Stimulated activated CD4-positive, alpha-beta T cell treated with anti-CD3 and anti-CD28 coated beads, Interleukin-1b, Interleukin-23, amount 100 ng/mL, for 4 hours (primary cell): ENCODE data around the gene CAND2.
A peak's percentile ranks its signal among the peaks of the same experiment; 100 is the strongest.

Source experiments
- DNase-seq, 2 donors: peaks; one replicate each; pipeline ENCODE4 v3.0.0-alpha.2; 2020; ENCODE audit warnings: low read depth in 2 of 2

The CAND2 gene

DNA sequence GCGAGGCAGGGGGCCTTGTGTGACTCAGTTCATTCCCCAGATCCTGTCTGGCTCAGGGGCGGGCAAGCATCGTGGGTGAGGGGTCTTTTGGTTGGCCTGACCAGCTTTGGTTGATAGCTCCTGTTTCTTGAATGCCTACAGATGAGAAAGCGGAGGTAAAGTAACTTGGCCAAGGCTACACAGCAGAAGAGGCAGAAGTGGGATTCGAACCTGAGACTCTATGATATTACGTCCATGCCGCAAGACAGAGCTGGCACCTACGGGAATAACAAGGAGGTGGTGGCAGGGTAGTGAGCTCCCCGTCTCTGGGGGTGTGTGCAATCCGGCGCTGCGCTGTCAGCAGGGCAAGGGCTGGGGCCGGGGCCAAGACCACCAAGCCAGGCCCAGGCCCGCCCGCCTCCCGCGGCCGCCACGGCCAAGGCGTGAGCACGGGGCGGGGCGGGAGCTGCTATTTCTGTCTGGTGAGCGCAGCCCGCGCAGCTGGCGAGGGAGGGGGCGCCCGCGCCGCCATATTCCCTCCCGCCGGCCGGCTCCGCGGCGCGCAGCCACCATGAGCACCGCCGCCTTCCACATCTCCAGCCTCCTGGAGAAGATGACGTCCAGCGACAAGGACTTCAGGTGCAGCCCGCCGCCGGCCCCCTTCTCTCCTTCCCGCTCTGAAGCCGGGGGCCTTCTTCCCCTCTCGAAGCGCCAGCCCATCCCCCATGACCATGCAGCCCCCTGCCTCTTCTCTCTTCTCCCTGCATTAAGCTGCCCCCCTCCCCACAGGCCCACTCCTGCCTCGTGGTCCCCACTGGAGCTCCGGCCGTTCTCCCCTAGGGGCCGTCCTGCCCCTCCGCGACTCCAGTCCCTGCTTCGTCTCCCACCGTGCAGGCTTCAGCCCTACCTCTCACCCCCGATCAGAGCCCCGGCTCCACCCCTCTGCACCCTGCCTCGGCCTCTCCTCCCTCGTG is at the start of gene CAND2:
CAND2 (plus strand) TSS at position 510 of the 953 bp plus-strand sequence; CDS start at position 551, 41 bp downstream.
- peak; percentile 15 to 29 for DNase-seq

DNA sequence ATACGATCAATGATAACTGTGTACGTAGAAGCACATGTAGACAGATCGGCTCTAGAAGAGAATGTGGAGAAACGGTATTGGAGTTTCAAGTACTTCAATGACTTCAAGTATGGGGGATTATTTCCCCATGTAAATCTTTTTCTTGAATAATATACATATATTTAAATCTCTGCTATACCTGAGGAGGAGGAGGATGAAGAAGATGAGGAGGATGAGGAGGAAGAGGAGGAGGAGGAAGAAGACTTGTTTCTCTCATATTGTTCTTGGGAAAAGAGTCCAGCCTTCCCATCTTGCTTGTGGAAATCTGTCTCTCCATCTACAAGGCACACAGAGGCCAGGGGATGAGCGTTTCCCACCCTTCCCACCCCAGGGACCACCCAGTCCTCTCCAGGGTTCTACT is 48.0 kb upstream of the CAND2 start:
- no peak for DNase-seq

DNA sequence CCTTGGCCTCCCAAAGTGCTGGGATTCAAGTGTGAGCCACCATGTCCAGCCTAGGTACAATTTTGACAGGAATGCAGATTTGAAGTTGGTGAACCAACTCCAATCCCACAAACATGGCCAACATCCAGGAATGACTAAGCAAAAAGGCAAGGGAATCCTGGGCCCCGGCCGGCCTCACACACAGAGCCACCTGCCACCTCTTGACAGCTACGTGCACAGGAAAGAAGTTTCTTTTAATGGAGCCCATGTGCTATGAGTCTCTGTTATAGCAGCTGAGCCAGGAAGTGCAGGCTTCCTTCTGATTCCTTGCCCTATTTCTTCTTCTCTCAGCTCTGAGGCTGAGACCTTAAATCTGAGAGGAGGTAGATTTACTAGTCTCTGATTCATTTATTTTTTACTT is 46.3 kb upstream of the CAND2 start:
- DNase-seq, result no peak

DNA sequence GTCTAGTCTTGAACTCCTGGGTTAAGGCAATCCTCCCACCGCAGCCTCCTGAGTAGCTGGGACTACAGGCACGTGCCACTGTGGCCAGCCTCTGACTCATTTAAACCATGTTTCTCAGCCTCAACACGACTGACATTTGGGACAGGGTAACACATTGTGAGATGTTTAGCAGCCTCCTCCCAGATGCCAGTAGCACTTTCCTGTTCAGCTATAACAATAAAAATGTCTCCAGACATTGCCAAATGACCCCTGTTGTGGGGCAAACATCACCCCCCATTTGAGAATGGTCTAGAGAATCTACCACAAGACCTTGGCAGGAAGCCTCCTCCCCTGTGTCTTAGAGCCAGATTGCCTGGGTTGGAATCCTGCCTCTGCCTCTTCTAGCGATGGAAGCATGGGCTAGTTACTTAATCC is 45.8 kb upstream of the CAND2 start:
- DNase-seq, result peak in 1 of 2 donors; percentile 12

DNA sequence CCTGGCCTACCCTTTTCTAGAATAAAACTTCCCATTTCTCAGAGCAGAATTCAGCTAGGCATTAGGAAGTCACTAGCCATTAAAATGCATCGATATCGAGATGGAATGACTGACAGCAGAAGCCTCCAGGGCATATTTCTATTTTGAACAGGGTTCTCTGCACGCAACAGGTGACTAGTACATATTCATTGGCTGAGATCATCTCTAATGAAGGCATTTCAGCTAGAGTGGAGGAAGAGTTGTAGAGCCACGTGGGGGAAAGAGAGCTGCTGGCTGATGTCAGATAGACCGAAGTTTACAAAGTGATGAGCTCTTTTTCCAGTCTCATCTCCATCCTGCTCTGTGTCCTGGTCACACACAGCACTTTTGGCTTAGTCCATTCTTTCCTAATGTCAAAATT is 44.9 kb upstream of the CAND2 start:
- no peak for DNase-seq

DNA sequence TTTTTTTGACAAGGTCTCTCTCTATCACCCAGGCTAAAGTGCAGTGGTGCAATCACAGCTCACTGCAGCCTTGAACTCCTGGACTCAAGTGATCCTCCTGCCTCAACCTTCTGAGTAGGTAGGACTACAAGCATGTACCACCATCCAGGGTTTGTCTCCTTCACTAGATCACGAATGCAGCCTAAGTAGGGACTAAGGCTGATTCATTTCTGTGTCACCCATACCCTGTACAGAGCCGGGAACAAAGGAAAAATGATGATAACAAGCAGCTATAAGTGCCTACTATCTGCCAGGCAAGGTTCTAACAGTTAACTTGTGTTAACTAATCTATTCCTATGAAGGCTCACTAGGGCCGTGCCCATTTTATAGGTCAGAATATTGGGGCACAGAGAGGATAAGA is 44.4 kb upstream of the CAND2 start:
- no peak for DNase-seq

DNA sequence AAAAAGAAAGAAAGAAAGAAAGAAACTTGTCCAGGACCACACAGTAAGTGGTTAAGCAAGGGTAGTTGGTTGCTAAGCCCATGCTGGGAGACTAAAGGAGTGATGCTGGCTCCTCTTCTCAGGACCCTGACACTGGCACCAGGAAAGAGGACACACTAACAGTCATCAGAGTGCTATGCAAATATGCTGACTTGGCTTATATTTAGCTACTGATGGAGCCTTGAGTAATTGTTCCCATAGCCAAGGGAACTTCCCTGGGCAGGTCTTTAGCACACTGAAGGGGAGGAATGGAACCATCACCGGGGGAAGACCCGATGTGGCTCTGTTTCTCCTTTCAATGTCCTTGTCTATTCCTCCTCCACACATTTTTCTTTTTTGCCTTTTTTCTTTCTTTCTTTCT is 43.7 kb upstream of the CAND2 start:
- no peak for DNase-seq

DNA sequence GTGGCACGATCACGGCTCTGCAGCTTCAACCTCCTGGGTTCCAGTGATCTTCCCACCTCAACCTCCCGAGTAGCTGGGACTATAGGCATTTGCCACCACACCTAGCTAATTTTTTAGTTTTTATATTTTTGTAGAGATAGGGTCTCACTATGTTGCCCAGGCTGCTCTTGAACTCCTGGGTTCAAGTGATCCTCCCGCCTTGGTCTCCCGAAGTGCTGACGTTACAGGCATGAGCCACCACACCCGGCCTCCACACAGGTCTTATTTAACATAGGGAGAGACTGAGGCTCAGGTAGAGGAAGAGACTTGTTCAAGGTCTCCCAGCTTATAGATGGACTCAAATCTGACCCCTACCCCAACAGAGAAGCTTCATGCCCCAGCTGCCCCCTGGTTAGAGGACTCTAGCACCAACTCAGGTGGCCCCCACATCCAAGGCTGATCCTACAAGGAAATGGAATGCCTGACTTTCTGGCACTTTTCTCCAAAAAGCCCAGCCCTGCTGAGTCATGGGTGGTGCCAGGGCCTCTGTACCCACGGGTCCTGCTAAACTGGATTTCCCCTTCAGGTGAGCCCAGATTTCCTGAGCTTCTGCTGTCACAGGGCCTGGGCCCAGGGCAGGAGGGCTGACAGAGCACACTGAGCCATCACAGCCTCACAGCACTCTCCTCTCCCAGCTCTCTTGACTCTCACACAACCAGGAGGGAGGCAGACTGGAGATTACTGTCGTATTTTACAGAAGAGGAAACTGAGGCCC is 43.0 kb upstream of the CAND2 start:
- no peak for DNase-seq

DNA sequence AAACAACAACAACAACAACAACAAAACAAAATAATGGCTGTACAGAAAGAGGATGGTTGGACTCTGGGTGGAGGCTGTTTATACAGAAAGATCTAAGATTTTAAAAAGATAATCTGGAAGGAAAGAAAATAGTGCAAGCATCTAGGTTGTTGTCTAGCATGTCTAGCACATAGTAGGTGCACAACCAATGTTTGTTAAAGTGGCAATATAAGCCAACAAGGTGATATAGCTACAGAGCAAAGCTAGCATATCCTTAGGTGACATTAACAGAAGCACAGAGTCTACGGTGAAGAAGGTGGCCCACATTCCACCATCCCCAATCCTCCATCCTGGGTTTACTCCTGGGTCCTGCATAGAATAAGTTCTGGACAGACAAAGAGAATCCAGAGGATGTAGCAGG is 42.2 kb upstream of the CAND2 start:
- DNase-seq, result no peak

DNA sequence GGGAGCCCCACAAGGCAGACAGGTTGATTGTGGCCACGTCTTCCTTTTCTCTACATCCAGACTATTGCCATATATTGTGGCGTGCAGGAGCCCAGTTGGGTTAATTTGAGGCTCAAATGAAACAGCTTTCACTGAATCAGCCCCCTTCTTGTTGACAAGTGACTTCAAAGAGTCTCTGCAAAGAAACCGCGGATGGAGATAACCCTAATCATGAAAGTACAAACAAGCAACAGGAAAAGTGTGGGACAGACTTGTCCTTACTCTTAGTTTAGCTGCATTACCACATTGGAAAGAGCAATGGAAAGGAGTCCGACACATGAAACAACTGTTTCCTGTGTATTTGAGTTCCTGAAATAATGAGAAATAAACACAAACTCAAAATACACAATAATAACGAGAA is 40.7 kb upstream of the CAND2 start:
- DNase-seq, result no peak

DNA sequence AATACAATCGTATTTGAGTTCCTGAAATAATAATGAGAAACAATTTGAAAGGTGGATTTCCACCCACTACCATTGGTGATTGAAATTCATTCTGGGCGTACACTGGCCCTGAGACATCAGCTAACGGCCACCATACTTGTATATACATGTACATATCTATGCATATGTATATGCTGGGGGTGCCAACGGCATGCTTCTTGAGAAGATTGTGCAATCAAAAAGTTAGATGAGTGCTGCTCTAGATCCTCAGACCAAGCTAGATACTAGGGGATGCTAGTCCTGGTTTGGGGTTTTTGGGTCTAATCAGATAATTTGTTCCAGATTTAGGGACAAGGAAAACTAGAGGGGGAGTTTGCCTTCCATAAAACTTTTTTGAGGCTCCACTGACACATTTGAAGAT is 40.3 kb upstream of the CAND2 start:
- no peak for DNase-seq

DNA sequence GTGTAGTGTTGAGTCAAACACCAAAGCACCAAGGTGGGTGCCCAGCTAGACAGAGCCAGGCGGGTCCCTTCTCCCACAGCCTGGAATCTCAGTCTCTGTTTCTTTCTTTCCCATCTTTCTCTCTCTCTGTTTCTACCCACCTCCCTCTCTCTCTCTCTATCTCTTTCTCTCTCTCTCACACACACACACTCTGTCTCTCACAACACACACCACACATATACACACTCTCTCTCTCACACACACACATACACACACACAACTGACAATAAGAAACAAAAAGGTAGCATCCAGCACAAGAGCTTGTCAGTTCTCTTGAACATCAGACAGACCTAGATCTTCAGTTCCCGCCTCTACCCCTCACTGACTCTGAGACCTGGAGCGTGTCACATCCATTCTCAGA is 39.8 kb upstream of the CAND2 start:
- DNase-seq, result no peak

DNA sequence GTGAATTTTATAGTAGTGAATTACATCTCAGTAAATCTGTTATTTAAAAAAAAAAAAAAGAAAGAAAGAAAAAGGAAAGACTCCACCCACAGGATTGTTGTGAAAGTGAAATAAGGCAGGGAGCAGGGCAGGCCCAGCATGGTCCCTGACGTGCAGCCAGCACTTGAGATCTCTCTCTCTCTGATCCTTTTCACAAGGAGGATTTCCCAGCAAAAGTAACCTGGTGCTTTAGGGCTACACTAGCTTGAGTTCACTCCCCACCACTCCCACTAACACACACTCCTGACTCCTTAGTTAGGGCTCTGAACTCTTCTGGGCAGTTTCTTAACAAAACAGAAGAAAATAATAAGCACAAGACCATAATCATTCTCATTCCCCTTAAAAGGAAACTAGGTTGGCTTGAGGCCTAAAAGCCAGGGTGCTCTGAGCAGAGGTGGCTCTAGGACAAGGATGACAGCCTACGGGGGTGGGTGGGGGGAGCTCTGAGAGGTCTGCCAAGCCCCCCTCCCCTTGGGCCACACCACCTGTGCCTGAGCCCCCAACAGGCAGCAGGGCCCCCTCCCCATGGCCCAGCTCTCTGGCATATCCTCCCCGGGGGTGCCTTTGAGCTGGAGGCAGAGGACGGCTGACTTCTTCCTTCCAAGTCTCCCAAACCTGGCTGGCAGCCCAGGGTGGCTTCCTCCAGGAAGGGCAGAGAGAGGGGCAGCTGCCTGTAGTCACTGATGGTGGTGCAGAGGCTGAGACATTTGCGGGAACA is 38.3 kb upstream of the CAND2 start:
- DNase-seq, result no peak

DNA sequence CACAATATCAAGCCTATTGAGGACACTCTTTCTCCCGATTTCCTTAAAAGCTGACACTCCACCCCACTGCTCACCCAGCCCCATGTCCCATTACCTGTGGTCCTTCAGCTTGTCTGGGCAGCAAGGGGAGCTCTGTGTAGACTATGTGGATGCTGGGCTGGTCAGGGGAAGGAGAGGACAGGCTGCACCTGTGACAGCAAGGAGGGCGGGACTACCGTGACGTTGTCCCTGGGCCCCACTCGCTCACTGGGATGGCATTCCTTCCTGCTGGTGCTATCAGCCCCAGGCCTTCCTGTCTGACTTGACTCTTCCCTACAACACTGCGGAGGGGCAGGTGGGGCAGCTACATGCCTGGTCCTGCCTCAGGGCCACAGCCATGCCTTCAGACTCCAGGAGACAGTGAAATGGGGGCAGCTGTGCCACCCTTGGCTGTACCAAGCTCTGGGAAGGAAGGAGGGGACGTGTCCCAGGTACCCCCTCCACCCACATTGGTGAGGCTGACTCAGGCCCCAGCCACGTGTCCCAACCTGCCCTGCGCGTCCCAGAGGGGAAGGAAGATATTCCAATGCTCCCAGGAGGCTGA is 37.3 kb upstream of the CAND2 start, which contains the start of gene TMEM40:
TMEM40 (minus strand) TSS at position 163 of the 583 bp plus-strand sequence. CDS start 9,427 bp downstream, outside the sequence.
- no peak for DNase-seq

DNA sequence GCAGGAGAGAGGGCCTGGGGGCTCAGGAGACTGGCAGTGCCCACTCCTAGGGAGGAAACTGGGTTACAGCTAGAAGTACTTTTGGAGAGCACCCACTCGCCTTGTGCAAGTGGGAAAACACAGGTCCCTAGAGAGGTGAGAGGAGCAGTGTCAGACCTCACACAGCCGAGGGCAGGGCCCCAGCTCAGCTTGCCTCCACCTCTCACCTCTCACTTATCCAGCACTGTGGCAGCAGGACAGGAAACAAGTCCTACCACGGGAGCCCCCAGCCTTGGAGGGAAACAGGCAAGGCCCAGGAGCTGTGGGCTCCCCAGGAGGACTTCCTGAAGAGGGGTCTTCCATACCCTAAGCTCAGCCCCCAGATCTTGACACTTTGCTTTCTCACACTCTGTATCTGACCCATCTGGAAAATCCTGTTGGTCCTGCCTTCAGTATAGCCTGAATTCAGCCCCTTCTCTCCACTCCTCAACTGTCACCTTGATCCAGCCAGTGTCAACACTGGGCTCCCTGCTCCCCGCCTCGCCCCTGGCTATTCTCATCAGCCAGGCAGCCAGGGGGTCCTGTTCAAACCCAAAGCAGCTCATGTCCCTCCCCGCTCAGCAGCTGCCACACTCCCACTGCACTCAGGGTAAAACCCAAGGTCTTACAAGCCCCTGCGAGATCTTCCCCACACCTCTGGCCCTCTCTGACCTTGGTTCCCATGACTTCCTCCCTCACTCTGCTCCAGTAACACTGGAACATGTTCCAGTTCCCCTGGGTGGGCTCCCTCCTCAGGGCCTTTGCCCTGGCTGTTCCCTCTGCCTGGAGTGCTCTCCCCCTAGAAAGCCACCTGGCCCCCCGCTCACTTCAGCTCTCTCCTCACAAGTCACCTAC is 36.6 kb upstream of the CAND2 start:
- DNase-seq, result no peak

DNA sequence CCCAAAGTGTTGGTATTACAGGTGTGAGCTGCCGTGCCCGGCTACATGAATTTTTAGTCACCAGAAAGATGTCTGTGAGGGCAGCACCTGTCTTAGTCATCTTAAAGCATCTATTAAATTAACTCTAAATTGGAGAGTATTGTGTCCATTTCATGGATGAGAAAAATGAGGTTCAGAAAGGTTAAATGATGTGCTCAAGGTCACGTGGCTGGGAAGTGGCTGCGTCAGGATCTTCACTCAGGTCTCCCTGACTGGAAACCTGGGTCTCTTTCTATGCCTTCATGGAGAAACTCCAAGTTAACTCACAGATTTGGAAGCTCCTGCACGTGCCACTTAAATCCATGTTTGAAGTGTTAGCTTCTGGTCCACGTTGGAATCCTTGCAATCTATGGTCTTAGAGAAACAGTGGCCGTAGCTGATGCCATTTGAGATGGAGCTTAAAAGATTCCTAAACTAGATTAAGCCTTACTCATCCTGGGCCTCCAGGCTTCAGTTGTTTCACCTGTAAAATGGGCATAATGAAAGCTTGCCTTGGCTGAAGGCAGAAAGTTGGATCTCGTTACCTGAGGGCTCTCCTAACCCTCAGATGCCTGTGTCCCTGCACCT is 32.2 kb upstream of the CAND2 start:
- no peak for DNase-seq

DNA sequence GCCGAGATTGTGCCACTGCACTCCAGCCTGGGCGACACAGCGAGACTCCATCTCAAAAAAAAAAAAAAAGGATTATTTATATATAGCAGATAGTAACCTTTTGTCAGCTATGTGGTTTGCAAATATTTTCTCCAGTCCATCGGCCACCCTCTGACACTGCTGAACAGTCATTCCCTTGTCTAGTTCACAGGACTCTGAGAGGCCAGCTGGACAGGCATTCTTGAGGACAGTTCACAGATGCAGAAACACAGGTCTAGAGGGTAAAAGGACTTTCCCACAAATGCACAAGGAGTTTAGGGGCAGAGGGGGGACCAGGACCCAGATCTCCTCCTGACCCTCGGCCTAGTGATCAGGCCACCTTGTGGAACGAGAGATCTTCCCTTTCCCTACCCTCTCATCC is 29.9 kb upstream of the CAND2 start:
- no peak for DNase-seq

DNA sequence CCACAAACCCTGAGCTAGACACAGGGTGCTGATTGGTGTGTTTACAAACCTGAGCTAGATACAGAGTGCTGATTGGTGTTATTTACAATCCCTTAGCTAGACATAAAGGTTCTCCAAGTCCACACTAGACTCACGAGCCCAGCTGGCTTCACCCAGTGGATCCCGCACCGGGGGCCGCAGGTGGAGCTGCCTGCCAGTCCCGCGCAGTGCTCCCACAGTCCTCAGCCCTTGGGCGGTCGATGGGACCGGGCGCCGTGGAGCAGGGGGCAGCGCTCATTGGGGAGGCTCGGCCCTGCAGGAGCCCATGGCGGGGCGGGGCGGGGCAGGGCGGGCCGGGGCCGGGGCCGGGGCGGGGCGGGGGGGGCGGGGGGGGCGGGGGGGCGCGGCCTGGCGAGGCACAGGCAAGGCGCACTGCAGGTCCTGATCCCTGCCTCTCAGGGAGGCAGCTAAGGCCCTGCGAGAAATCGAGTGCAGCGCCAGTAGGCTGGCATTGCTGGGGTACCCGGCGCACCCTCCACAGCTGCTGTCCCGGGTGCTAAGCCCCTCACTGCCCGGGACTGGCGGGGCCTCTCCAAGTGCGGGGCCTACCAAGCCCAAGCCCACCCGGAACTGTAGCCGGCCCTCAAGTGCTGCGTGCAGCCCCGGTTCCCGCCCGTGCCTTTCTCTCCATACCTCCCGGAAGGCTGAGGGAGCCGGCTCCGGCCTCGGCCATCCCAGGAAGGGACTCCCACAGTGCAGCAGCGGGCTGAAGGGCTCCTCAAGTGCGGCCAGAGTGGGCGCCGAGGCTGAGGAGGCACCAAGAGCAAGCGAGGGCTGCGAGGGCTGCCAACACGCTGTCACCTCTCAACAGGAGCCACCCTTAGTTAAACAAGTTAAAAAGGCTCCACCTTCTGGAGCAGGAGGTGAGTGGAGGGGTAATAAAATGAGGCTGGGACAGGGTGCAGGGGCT is 27.6 kb upstream of the CAND2 start:
- DNase-seq, result no peak

DNA sequence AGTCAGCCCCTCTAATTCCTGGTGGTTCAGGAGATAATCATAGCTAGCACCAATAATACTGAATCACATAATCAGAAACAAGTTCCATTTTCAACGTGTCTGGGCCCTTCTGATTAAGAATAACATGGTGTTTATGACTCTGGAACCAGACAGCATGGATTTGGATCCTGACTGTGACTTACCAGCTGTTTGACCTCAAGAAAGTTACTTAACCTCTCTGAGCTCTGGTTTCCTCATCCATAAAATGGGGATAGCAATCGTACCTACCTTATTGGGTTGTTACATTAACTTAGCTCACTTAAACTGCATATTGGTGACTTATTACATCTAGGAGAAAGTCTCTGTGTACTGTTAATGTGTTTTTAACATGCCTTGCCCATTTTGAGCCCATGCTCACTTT is 26.7 kb upstream of the CAND2 start:
- no peak for DNase-seq
